Ishikawa (cell line): Measurements from ENCODE around the gene TSPYL6.

Source experiments
- CEBPB ChIP-seq: IDR thresholded peaks from 2 replicates; pipeline ENCODE4 v1.6.1; 2012
- CREB1 ChIP-seq: IDR thresholded peaks from 2 replicates; pipeline ENCODE4 v1.6.1; 2012; ENCODE audit warnings: low read depth
- EGR1 ChIP-seq: IDR thresholded peaks from 2 replicates; pipeline ENCODE4 v1.6.1; 2012
- EP300 ChIP-seq: IDR thresholded peaks from 2 replicates; pipeline ENCODE4 v1.6.1; 2012; ENCODE audit warnings: borderline replicate concordance
- FOXM1 ChIP-seq: IDR thresholded peaks from 2 replicates; pipeline ENCODE4 v1.6.1; 2012; ENCODE audit warnings: low read depth, borderline replicate concordance
- NFIC ChIP-seq: IDR thresholded peaks from 2 replicates; pipeline ENCODE4 v1.6.1; 2012
- RAD21 ChIP-seq: IDR thresholded peaks from 2 replicates; pipeline ENCODE4 v1.6.1; 2012; ENCODE audit warnings: low read depth
- TAF1 ChIP-seq: IDR thresholded peaks from 2 replicates; pipeline ENCODE4 v1.6.1; 2012; ENCODE audit warnings: low read depth, mild to moderate bottlenecking
- TCF12 ChIP-seq: IDR thresholded peaks from 2 replicates; pipeline ENCODE4 v1.6.1; 2012; ENCODE audit warnings: low read depth
- TEAD4 ChIP-seq: IDR thresholded peaks from 2 replicates; pipeline ENCODE4 v1.6.1; 2012
- YY1 ChIP-seq: IDR thresholded peaks from 2 replicates; pipeline ENCODE4 v1.6.1; 2012; ENCODE audit warnings: low read depth
- ZBTB7A ChIP-seq: IDR thresholded peaks from 2 replicates; pipeline ENCODE4 v1.6.1; 2012; ENCODE audit warnings: low read depth
- TF ChIP-seq, protein P1 (sequence below): IDR thresholded peaks from 2 replicates; pipeline ENCODE4 v1.6.1; 2012
- TF ChIP-seq, protein P2 (sequence below): IDR thresholded peaks from 2 replicates; pipeline ENCODE4 v1.6.1; 2012; ENCODE audit warnings: low read depth, mild to moderate bottlenecking
- TF ChIP-seq, protein P3 (sequence below): IDR thresholded peaks from 2 replicates; pipeline ENCODE4 v1.6.1; 2012

The TSPYL6 gene

DNA sequence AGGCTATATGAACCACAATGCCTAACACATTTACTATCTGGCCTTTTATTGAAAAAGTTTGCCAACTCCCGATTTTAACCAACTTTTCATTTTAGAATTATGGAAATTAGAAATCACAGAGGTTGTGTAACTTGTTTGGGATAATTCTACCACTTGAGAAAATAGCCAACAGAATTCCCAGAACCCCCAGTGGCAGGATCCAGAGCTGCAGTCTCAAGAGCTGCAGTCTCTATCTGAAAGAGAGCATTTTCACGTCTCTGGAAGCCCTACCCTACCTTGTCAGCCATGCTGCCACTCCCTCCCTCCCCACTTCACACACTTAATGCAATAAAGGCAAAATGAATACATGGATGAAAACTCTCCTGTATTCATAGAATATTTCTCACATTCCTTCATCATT, 23.4 kb upstream of the TSPYL6 start:
- TF ChIP-seq, protein P1, sequence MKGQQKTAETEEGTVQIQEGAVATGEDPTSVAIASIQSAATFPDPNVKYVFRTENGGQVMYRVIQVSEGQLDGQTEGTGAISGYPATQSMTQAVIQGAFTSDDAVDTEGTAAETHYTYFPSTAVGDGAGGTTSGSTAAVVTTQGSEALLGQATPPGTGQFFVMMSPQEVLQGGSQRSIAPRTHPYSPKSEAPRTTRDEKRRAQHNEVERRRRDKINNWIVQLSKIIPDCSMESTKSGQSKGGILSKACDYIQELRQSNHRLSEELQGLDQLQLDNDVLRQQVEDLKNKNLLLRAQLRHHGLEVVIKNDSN: no peak
- TF ChIP-seq, protein P2, sequence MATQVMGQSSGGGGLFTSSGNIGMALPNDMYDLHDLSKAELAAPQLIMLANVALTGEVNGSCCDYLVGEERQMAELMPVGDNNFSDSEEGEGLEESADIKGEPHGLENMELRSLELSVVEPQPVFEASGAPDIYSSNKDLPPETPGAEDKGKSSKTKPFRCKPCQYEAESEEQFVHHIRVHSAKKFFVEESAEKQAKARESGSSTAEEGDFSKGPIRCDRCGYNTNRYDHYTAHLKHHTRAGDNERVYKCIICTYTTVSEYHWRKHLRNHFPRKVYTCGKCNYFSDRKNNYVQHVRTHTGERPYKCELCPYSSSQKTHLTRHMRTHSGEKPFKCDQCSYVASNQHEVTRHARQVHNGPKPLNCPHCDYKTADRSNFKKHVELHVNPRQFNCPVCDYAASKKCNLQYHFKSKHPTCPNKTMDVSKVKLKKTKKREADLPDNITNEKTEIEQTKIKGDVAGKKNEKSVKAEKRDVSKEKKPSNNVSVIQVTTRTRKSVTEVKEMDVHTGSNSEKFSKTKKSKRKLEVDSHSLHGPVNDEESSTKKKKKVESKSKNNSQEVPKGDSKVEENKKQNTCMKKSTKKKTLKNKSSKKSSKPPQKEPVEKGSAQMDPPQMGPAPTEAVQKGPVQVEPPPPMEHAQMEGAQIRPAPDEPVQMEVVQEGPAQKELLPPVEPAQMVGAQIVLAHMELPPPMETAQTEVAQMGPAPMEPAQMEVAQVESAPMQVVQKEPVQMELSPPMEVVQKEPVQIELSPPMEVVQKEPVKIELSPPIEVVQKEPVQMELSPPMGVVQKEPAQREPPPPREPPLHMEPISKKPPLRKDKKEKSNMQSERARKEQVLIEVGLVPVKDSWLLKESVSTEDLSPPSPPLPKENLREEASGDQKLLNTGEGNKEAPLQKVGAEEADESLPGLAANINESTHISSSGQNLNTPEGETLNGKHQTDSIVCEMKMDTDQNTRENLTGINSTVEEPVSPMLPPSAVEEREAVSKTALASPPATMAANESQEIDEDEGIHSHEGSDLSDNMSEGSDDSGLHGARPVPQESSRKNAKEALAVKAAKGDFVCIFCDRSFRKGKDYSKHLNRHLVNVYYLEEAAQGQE: no peak
- TF ChIP-seq TEAD4 (no peak), CEBPB (no peak)
- TF ChIP-seq, protein P3, sequence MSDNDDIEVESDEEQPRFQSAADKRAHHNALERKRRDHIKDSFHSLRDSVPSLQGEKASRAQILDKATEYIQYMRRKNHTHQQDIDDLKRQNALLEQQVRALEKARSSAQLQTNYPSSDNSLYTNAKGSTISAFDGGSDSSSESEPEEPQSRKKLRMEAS: no peak

DNA sequence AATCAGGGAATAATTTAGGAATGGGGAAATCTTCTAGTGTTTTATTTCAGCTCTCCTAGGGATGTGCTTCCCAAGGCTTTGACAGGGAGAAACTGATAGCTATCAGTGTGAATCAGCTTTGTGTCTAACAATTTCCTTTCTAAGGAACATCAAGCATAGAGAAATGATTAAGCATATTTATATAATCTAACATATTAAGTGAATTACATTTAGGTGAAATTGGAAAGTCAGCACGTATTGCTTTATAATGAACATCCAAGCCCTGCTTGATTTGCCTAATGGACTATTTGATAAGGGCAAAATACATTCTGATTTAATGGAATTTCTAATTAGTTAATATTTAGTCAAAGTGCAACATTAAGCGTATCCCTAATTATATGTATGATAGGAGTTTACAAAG, 19.5 kb upstream of the TSPYL6 start:
- TF ChIP-seq, protein P2: no peak
- no peak for TF ChIP-seq EP300
- TF ChIP-seq, protein P1: no peak
- TF ChIP-seq TAF1: no peak
- no peak for TF ChIP-seq TEAD4
- TF ChIP-seq, protein P3: no peak
- no peak for TF ChIP-seq FOXM1

DNA sequence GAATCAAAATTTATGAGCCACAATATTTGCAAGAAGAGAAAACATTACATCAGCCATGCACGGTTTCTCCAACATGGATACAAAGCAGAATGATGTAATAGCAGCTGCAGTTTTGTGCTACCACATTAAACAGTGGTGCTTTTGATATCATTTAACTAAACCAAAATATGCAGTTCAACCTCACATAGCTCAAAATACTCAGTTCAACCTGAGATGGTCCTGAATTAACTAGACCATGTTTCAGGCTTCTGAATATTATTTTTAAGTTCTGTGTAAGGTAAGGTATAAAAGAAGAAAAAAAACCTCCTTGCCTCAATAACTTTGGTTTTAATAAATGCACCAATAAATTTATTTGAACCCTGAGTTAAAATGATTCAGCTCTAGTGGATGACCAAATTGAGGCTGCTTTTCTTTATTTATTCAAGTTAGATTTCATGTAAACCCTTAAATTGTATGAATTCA, 18.8 kb upstream of the TSPYL6 start:
- TF ChIP-seq TEAD4: no peak
- TF ChIP-seq, protein P2: no peak
- no peak for TF ChIP-seq EP300
- TF ChIP-seq TCF12: no peak
- no peak for TF ChIP-seq TAF1

DNA sequence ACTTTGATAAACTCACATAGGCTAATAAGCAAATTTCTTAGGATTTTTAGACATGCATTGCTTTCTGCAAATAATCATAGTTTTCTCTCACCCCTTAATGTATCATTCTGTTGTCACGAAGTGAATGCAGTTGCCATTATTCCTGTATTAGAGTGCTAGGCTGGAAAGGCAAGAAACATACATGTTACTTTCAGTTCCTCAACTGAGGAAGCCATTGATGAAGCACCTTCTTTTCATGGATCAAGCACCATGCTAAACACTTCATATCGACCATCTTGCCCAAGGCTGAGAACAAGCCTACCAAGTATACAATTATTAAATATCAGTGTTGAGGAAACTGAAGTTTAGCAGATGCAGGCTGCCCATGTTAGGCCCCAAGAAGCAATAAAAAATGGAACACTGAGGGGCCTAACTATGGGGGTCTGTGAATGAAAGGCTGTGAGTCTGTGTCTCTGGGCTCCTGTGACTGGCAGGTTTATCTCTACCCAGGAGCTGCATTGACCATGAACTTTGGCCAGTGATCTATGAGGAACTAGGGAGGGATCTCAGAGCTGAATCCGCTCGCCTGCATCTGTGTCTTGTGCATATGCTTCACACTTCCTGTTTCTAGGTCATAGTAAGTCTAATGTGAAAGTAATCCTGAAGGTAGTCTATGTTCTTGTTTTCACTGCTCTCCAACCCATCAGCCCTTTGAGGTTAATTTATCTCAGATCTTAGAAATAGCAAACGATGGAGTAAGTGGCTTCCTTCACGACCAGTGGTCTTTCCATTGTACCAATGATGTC, 16.0 kb upstream of the TSPYL6 start:
- TF ChIP-seq, protein P3: no peak
- TF ChIP-seq YY1 (no peak), ZBTB7A (no peak), TAF1 (no peak), TCF12 (no peak), EP300 (no peak), CEBPB (no peak), NFIC (no peak), EGR1 (no peak), FOXM1 (no peak), CREB1 (no peak), RAD21 (no peak), TEAD4 (no peak)
- TF ChIP-seq, protein P1: no peak
- TF ChIP-seq, protein P2: no peak
